HepG2 (cell line): ENCODE data around the gene AADACL4. TPM values are rescaled to one million over a fixed set of nuclear protein-coding genes. Genes with fewer than 3 reads are reported as not detected.

Experiments
- ATAC-seq: fragments of 200-7000 bp; cut with Tn5 transposase; 3 replicates; pipeline ENCODE4 v1.9.1; 2020; ENCODE audit warnings: mild to moderate bottlenecking, moderate library complexity
- BruUV-seq: library from RNA; stranded (reverse); fragments of 400-500 nt; replicated peaks from 2 replicates; lab custom pipeline; 2021; lab: Mats Ljungman, UMichigan
- CTCF ChIA-PET: fragments of 300-600 bp; formaldehyde crosslinking; extraction: SDS; loops from one replicate; lab custom pipeline; 2021; ENCODE audit warnings: low total read pairs, inconsistent platforms, low intra/inter-chr PET ratio; lab: Yijun Ruan, JAX
- POLR2A ChIA-PET: fragments of 350-600 bp; sonication (Branson Sonifier 250); formaldehyde crosslinking; loops from one replicate; lab custom pipeline; 2020; ENCODE audit warnings: antibody characterized with exemption, inconsistent platforms; lab: Yijun Ruan, JAX
- DNase-seq: peaks from one replicate; pipeline ENCODE4 v3.0.0-alpha.2; 2015; ENCODE audit warnings: low spot score
- FAIRE-seq: peaks from 3 replicates; lab custom pipeline; 2011; peaks lifted over from hg19 to GRCh38; lab: Jason Lieb, UNC
- H2AFZ ChIP-seq: one replicate; pipeline ENCODE4 v1.6.1; 2011; ENCODE audit warnings: low read length, inconsistent platforms
- H3K27ac ChIP-seq: fragments of 300-600 bp; 3 replicates; pipeline ENCODE4 v1.8.0; 2011; ENCODE audit warnings: mixed run types, mild to moderate bottlenecking, mixed read lengths, low read length, inconsistent platforms; ENCODE audit not compliant: insufficient read depth; ENCODE audit errors: extremely low read length
- H3K27me3 ChIP-seq, 2 experiments: fragments of 200-600 bp in 1 of 2; 2 replicates in 1 of 2; 3 replicates in 1 of 2; pipeline versions ENCODE4 v1.6.0 to v1.8.0; 2011; ENCODE audit warnings: low read length in 2 of 2, mild to moderate bottlenecking in 2 of 2, moderate library complexity in 2 of 2, inconsistent platforms in 1 of 2; ENCODE audit not compliant: insufficient read depth in 2 of 2, control insufficient read depth in 1 of 2
- H3K36me3 ChIP-seq, 2 experiments: fragments of 200-600 bp in 1 of 2; replicated peaks in 1 of 2; 2 replicates in 1 of 2; 3 replicates in 1 of 2; pipeline versions ENCODE4 v1.5.1 to v1.8.0; 2011; ENCODE audit warnings: low read length in 2 of 2, inconsistent platforms in 1 of 2; ENCODE audit not compliant: insufficient read depth in 2 of 2, control insufficient read depth in 1 of 2
- H3K4me1 ChIP-seq: 2 replicates; pipeline ENCODE4 v1.5.1; 2012; ENCODE audit warnings: low read length, inconsistent platforms; ENCODE audit not compliant: insufficient read depth
- H3K4me2 ChIP-seq: 2 replicates; pipeline ENCODE4 v1.6.0; 2011; ENCODE audit warnings: low read depth, low read length, inconsistent platforms
- H3K4me3 ChIP-seq, 3 experiments: fragments of 200-600 bp in 1 of 3; sonication (generic), shearing (Covaris generic) in 1 of 3; replicated peaks in 1 of 3; 2 replicates each; pipeline ENCODE4 v1.5.1; 2011 to 2016; ENCODE audit warnings: low read length in 3 of 3, inconsistent platforms in 2 of 3, low read depth in 2 of 3, mild to moderate bottlenecking in 2 of 3, control low read depth in 1 of 3, mixed read lengths in 1 of 3; ENCODE audit not compliant: insufficient read depth in 1 of 3
- H3K79me2 ChIP-seq: one replicate; pipeline ENCODE4 v1.6.1; 2011; ENCODE audit warnings: low read length, inconsistent platforms; ENCODE audit not compliant: insufficient read depth
- H3K9ac ChIP-seq: 2 replicates; pipeline ENCODE4 v1.6.0; 2011; ENCODE audit warnings: mild to moderate bottlenecking, low read depth, low read length, inconsistent platforms; ENCODE audit not compliant: insufficient read depth
- H3K9me3 ChIP-seq: 2 replicates; pipeline ENCODE4 v1.5.1; 2012; ENCODE audit warnings: mild to moderate bottlenecking, low read length
- H4K20me1 ChIP-seq: 2 replicates; pipeline ENCODE4 v1.6.0; 2011; ENCODE audit warnings: inconsistent platforms, mild to moderate bottlenecking, low read length, moderate library complexity; ENCODE audit not compliant: insufficient read depth
- ARNT2 ChIP-seq: sonication (generic); formaldehyde crosslinking; IDR thresholded peaks from 2 replicates; pipeline ENCODE4 v1.8.0; 2022; ENCODE audit warnings: mild to moderate bottlenecking, low read depth, missing genetic modification reagents, moderate library complexity
- CEBPB ChIP-seq: IDR thresholded peaks from 2 replicates; pipeline ENCODE4 v1.6.1; 2011; ENCODE audit warnings: low read depth, low read length, improper control_type of control experiment, borderline replicate concordance
- HNF4G ChIP-seq, 2 experiments: sonication (generic) in 1 of 2; formaldehyde crosslinking in 1 of 2; IDR thresholded peaks; 2 replicates each; pipeline versions ENCODE4 v1.4.0 to v1.6.1; 2011 to 2020; ENCODE audit warnings: borderline replicate concordance in 2 of 2, low read depth in 2 of 2, mild to moderate bottlenecking in 2 of 2, low read length in 1 of 2, missing genetic modification reagents in 1 of 2, moderate library complexity in 1 of 2
- PAF1 ChIP-seq: IDR thresholded peaks from 2 replicates; pipeline ENCODE4 v1.6.1; 2016; ENCODE audit warnings: missing genetic modification reagents, missing compliant biosample characterization
- POLR2A ChIP-seq, 2 experiments: IDR thresholded peaks; 2 replicates each; pipeline ENCODE4 v1.6.1; 2011; ENCODE audit warnings: low read depth in 2 of 2, low read length in 2 of 2, mild to moderate bottlenecking in 1 of 2, moderate library complexity in 1 of 2; ENCODE audit not compliant: insufficient read depth in 1 of 2
- POLR2AphosphoS2 ChIP-seq: IDR thresholded peaks from 2 replicates; pipeline ENCODE4 v1.6.1; 2011; ENCODE audit warnings: low read depth, low read length, improper control_type of control experiment
- POLR2G ChIP-seq: fragments of 200-400 bp; formaldehyde crosslinking; IDR thresholded peaks from 2 replicates; pipeline ENCODE4 v1.6.1; 2018; ENCODE audit warnings: mild to moderate bottlenecking, low read depth, low read length, moderate library complexity
- SAFB2 ChIP-seq: sonication (generic); formaldehyde crosslinking; IDR thresholded peaks from 2 replicates; pipeline ENCODE4 v1.5.1; 2020; ENCODE audit warnings: missing genetic modification reagents, low read depth, mild to moderate bottlenecking, borderline replicate concordance
- ZC3H13 ChIP-seq: sonication (generic); formaldehyde crosslinking; IDR thresholded peaks from 2 replicates; pipeline ENCODE4 v1.8.1; 2023; ENCODE audit warnings: mild to moderate bottlenecking, missing genetic modification reagents, moderate library complexity
- ZMYM2 ChIP-seq: sonication (generic); formaldehyde crosslinking; IDR thresholded peaks from 2 replicates; pipeline ENCODE4 v1.8.0; 2022; ENCODE audit warnings: mild to moderate bottlenecking, missing genetic modification reagents
- ZNF24 ChIP-seq: fragments of 450-650 bp; IDR thresholded peaks from 2 replicates; pipeline ENCODE4 v1.6.1; 2017; ENCODE audit warnings: antibody characterized with exemption, mild to moderate bottlenecking
- ZNF670 ChIP-seq: sonication (generic); formaldehyde crosslinking; IDR thresholded peaks from 2 replicates; pipeline ENCODE4 v1.8.0; 2022; ENCODE audit warnings: mild to moderate bottlenecking, missing genetic modification reagents, borderline replicate concordance
- WGBS: methylation state at CpG from one replicate; pipeline ENCODE4 v1.1.6; 2017; ENCODE audit warnings: low lambda C conversion rate; 5-methylcytosine and 5-hydroxymethylcytosine counted together
- in situ Hi-C: cut with HindIII; loops from 2 replicates; pipeline ENCODE4 v1.10.0; 2017; ENCODE audit warnings: low pct_unique_long_range_greater_than_20kb; ENCODE audit not compliant: extremely low pct_ligation_motif_present
- intact Hi-C: fragments of 100-400 bp; cut with micrococcal nuclease; formaldehyde crosslinking; loops from one replicate; pipeline ENCODE4 v1.10.0; 2022; ENCODE audit not compliant: unreplicated experiment
- polyA plus RNA-seq, 8 experiments: library from polyadenylated mRNA; depleted of rRNA in 3 of 8; stranded (reverse) in 7 of 8; unstranded in 1 of 8; fragments of >200 nt; fragmentation: Illumina TruSeq in 4 of 8; extraction: Trizol in 4 of 8; gene quantifications; 2 replicates each; pipeline versions ENCODE4 v1.2.1 to v1.2.3, GENCODE V29; 2011 to 2016; ENCODE audit warnings: low read depth in 4 of 8, missing spikeins in 1 of 8, mixed read lengths in 1 of 8; ENCODE audit not compliant: insufficient read depth in 1 of 8
- total RNA-seq, 5 experiments: library from RNA; depleted of rRNA; stranded (reverse); fragments of >200 nt; fragmentation: Illumina TruSeq; extraction: Trizol; gene quantifications; 2 replicates each; pipeline ENCODE4 v1.2.3, GENCODE V29; 2016; ENCODE audit warnings: low read depth in 1 of 5
- TF ChIP-seq, protein P1 (sequence below): sonication (generic); formaldehyde crosslinking; IDR thresholded peaks from 2 replicates; pipeline ENCODE4 v1.8.0; 2022; ENCODE audit warnings: low read depth, missing genetic modification reagents

Gene AADACL4
- total and polyA plus RNA-seq, 2 of the 13 experiments (the other 11 are each of a cell fraction or from before 2014, with no cell fraction given) = not detected

DNA sequence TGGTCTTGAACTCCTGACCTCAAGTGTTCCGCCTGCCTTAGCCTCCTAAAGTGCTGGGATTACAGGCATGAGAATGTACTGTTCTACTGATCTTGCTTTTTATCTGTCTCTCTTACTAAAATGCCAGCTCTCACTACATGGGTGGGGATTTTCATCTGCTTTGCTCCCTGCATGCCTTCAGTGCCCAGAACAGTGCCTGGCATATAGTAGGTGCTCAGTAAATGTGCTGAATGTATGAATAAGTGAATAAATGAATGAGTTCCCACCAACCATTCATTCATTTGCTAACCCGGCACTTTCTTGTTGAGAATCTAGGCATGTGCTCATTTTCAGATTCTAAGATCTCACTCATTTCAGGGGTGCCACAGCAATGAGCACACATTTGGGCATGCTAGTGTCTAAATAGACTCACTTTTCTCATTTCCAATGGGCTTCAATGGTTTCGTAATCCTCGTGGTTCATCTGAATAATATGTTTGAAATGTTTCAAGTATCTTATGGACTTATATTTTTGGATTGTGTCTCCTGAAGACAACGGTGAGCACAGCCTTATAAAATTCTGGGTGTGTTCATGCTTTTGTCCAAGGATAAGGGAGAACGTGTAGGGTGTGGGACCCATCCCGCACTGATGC, 33.5 kb upstream of the AADACL4 start:
- Histone ChIP-seq H3K9me3 (no peaks in the 10 kb centered on the region), H3K27ac (no peak overlapping the region), H3K4me3 (no peak overlapping the region), H4K20me1 (peaks cover 67% of the 10 kb centered on the region), H3K79me2 (peaks cover 73% of the 10 kb centered on the region), H2AFZ (no peak overlapping the region), H3K4me1 (peaks cover 93% of the 10 kb centered on the region), H3K36me3 (peaks cover 11 to 46% of the 10 kb centered on the region in 2 experiments), H3K27me3 (no peaks in the 10 kb centered on the region; a peak in 1 of 5 replicates), H3K9ac (no peak overlapping the region), H3K4me2 (no peak overlapping the region)
- CTCF ChIA-PET = no interaction called here
- no peak for FAIRE-seq
- TF ChIP-seq CEBPB (peak; percentile 38; the same call in 1 of the 2 replicates), PAF1 (CRISPR knock-in tag) (peak; percentile 40), ZNF24 (peak; percentile 93), POLR2AphosphoS2 (peak; percentile 76; the same call in 1 of the 2 replicates), POLR2A (IDR thresholded peaks at IDR 0.05; ENCODE audit: insufficient read depth in 1 of 2, low read depth in 2 of 2, low read length in 2 of 2) (peak; percentile 15 to 53; a peak in 2 of 4 replicates), POLR2G (peak; percentile 22), SAFB2 (0 out of 2 replicates have a peak, but pooled peaks have one; percentile 21), HNF4G (IDR thresholded peaks at IDR 0.05; ENCODE audit: borderline replicate concordance, low read depth, low read length) (no peak), HNF4G (CRISPR knock-in tag; IDR thresholded peaks at IDR 0.05; ENCODE audit: borderline replicate concordance, low read depth) (no peak), ZC3H13 (CRISPR knock-in tag) (peak; percentile 23), ZNF670 (CRISPR knock-in tag) (no peak), ARNT2 (CRISPR knock-in tag) (no peak), ZMYM2 (CRISPR knock-in tag) (peak; percentile 23; the same call in 1 of the 2 replicates)
- TF ChIP-seq, protein P1, sequence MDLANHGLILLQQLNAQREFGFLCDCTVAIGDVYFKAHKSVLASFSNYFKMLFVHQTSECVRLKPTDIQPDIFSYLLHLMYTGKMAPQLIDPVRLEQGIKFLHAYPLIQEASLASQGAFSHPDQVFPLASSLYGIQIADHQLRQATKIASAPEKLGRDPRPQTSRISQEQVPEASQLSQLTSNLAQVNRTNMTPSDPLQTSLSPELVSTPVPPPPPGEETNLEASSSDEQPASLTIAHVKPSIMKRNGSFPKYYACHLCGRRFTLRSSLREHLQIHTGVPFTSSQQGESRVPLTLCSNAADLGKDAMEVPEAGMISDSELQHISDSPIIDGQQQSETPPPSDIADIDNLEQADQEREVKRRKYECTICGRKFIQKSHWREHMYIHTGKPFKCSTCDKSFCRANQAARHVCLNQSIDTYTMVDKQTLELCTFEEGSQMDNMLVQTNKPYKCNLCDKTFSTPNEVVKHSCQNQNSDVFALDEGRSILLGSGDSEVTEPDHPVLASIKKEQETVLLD (CRISPR knock-in tag) = no peak
- ATAC-seq = no peak
- in situ Hi-C loops = no loop called here
- BruUV-seq = TSS peak; percentile 1
- 95% methylated on average over 7 of the region's 7 CpGs for WGBS
- intact Hi-C loops = no loop called here
- no peak for DNase-seq
- POLR2A ChIA-PET = interaction anchor here (1.2 to 17.4 kb wide), 3 partner anchors 7 to 81 kb away, joined by 3 to 357 read pairs (median 4); partner anchors contain the start of gene DHRS3
